ENCODE data around the gene PALMD. TPM values are rescaled to one million over a fixed set of nuclear protein-coding genes. Genes with fewer than 3 reads are reported as not detected.

Gene PALMD
- total RNA-seq, 2 donors from 2014 or later, result 17.8 to 18.2 TPM

DNA sequence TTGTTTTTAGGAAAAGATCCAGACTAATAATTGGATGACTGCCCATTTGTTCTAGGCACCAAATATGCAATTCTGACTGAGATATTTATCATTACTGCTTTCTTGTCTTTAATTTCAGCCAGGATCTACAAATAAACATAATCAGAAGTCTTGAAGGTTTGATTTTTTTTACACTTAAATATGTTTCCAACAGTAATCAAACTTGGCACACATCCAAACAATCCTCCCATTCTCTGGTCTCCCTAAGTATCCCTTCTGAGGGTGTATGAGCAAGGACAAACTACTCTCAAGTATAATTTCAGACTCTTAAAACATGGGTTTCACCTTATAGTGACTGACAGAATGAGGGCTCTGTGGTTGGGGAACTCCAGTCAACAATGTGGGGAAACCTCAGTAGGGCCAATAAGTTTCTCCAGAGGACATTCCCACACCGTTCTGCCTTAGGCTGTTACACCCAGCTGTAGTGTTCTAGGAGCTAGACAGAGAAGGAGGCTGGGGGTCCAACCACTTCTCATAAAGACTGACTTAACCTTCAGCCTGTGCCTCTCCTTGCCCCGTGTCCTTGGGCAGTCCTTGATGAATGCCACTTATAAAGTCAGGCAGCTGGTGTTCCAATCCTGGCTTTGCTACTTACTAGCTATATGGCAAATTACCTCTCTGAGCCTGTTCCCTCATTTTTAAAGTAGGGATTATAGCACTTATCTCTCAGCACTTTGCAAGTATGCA lies 1.5 kb upstream of the PALMD start:
- H3K27ac ChIP-seq, result peak overlapping the region; percentile 41 to 82
- H3K27me3 ChIP-seq (replicated peaks; ENCODE audit: insufficient read depth), result no peaks in the 10 kb centered on the region
- TF ChIP-seq POLR2A (IDR thresholded peaks at IDR 0.05), result no peak
- no peak for TF ChIP-seq CTCF (IDR thresholded peaks at IDR 0.05)
- TF ChIP-seq POLR2AphosphoS5 (IDR thresholded peaks at IDR 0.05), result no peak
- H3K4me1 ChIP-seq (replicated peaks), result no peaks in the 10 kb centered on the region
- no peak overlapping the region for H3K4me3 ChIP-seq
- no peak for DNase-seq (ENCODE audit: low spot score)
- intact Hi-C loops (cut with DNase I), result no loop called here
- no peaks in the 10 kb centered on the region for H3K9me3 ChIP-seq
- 71% methylated on average over 2 of the region's 2 CpGs for WGBS
- no peaks in the 10 kb centered on the region for H3K36me3 ChIP-seq

DNA sequence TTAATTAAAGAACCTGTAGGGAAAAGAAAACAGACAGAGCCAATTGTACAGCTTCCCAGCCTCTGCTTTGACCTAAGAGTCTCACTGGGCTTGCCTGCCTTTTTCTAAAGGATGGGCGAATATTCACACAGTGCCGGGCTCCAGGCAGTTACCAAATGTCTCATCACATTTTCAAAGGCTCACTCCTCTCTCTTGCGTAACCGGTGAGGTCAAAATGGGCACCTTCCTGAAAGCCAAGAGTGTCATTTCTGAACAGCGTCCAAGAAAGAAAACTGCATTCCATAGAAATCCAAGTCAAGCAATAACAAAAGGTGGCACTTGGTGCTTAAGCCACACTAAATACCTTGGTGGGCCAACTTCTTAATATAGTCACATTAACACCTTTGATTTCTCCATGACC lies 710 bp upstream of the PALMD start:
- Histone ChIP-seq H3K9me3 (no peaks in the 10 kb centered on the region), H3K27me3 (replicated peaks; ENCODE audit: insufficient read depth) (no peaks in the 10 kb centered on the region), H3K36me3 (no peaks in the 10 kb centered on the region), H3K27ac (peak overlapping the region; percentile 73 to 82), H3K4me1 (replicated peaks) (no peaks in the 10 kb centered on the region), H3K4me3 (peak overlapping the region in 1 of 2 donors; percentile 39)
- intact Hi-C loops (cut with DNase I), result no loop called here
- TF ChIP-seq CTCF (IDR thresholded peaks at IDR 0.05), result no peak
- TF ChIP-seq POLR2AphosphoS5 (IDR thresholded peaks at IDR 0.05), result peak; percentile 60
- DNase-seq (ENCODE audit: low spot score), result peak; percentile 68
- WGBS, result 27% methylated on average over 5 of the region's 5 CpGs

GRCh38 chr1:99646868-99647267 lies 955 bp downstream of the PALMD start:
- intact Hi-C loops (cut with DNase I), result no loop called here
- no peaks in the 10 kb centered on the region for H3K27me3 ChIP-seq (replicated peaks; ENCODE audit: insufficient read depth)
- TF ChIP-seq POLR2AphosphoS5 (IDR thresholded peaks at IDR 0.05) (no peak), POLR2A (IDR thresholded peaks at IDR 0.05) (no peak), CTCF (IDR thresholded peaks at IDR 0.05) (no peak)
- 19% methylated on average over 5 of the region's 5 CpGs for WGBS
- H3K4me1 ChIP-seq (replicated peaks), result no peaks in the 10 kb centered on the region
- H3K4me3 ChIP-seq, result peak overlapping the region; percentile 33 to 39
- no peaks in the 10 kb centered on the region for H3K36me3 ChIP-seq
- no peaks in the 10 kb centered on the region for H3K9me3 ChIP-seq
- DNase-seq (ENCODE audit: low spot score), result no peak
- H3K27ac ChIP-seq, result peak overlapping the region; percentile 73 to 82

GRCh38 chr1:99647490-99647889 lies 1.6 kb downstream of the PALMD start:
- Histone ChIP-seq H3K9me3 (no peaks in the 10 kb centered on the region), H3K27me3 (replicated peaks; ENCODE audit: insufficient read depth) (no peaks in the 10 kb centered on the region), H3K27ac (peak overlapping the region; percentile 73 to 82), H3K4me1 (replicated peaks) (no peaks in the 10 kb centered on the region), H3K36me3 (no peaks in the 10 kb centered on the region), H3K4me3 (peak overlapping the region; percentile 33 to 39)
- TF ChIP-seq POLR2A (IDR thresholded peaks at IDR 0.05) (no peak), POLR2AphosphoS5 (IDR thresholded peaks at IDR 0.05) (peak; percentile 41)
- intact Hi-C loops (cut with DNase I), result no loop called here
- WGBS, result 26% methylated on average over 4 of the region's 4 CpGs
- peak; percentile 22 for DNase-seq (ENCODE audit: low spot score)

DNA sequence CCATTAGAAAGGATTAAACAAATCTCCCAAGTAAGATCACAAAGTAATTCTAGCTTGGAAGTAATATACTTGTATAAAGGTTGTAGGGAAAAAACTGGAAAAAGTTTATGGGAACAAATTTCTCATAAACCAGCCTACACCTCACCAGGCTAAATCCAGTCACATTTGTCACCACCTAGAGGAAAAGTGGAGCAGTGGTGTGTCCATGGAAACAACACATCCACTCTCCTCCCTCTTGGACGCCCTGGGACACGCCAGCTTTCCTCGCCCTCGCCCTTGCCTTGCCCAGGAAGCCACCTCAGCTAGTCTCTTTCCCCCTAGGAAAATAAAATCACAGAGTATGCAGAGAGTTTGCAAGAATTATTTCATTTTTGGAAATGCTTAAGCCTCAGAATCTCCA lies 2.2 kb downstream of the PALMD start:
- H3K9me3 ChIP-seq, result no peaks in the 10 kb centered on the region
- peak overlapping the region; percentile 33 to 39 for H3K4me3 ChIP-seq
- 35% methylated on average over 4 of the region's 4 CpGs for WGBS
- intact Hi-C loops (cut with DNase I), result no loop called here
- peak overlapping the region; percentile 73 to 82 for H3K27ac ChIP-seq
- TF ChIP-seq CTCF (IDR thresholded peaks at IDR 0.05) (peak in 3 of 4 experiments; percentile 34 to 50 (median 39)), POLR2A (IDR thresholded peaks at IDR 0.05) (no peak), POLR2AphosphoS5 (IDR thresholded peaks at IDR 0.05) (peak; percentile 71)
- no peaks in the 10 kb centered on the region for H3K4me1 ChIP-seq (replicated peaks)
- peak; percentile 60 for DNase-seq (ENCODE audit: low spot score)
- no peaks in the 10 kb centered on the region for H3K36me3 ChIP-seq
- H3K27me3 ChIP-seq (replicated peaks; ENCODE audit: insufficient read depth), result no peaks in the 10 kb centered on the region

Measured in prostate gland (tissue), 2 donors.